GM18498 (cell line): Measurements from ENCODE around the gene LETM1.

Source experiments
- ATAC-seq: cut with Tn5 transposase; IDR thresholded peaks from one replicate; pipeline ENCODE4 v1.9.1; 2021; ENCODE audit warnings: mild to moderate bottlenecking, moderate library complexity; ENCODE audit not compliant: unreplicated experiment

The LETM1 gene

DNA sequence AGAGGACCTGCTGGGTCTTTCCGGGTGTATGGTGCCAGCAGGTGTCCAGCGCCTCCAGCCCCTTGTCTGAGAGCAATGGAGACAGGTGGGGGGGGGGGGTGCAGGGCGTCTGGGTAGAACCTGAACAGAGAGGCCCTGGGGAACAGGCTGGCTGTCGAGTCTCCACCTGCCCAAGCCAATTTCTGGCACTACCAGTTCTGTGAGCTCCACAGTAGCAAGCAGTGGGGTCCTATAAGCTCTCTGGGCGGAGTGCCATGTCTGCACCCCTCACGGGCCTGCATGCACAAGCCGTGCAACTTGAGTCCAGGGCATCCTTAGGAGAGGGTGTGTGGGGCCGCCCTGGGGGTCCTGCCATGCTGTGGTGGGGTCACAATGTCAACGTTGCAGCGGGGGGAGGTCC is 72.9 kb downstream of the LETM1 start:
- ATAC-seq, result no peak

DNA sequence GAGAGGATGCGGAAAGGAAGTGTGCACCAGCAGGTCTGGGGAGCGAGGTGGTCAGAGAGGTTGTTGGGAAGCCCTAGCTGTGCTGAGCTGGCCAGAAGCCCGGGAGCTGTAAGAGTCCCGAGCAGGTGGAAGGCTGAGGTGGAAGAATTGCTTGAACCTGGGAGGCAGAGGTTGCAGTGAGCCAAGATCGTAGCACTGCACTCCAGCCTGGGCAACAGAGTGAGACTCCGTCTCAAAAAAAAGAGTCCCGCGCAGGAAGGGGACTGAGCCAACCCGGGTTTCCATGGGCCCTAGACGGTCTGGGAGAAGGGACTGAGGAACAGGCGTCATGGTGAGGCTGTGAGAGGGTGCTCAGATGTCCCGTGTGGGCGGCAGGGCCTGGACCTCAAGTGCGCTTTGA is 75.5 kb downstream of the LETM1 start:
- ATAC-seq, result no peak

DNA sequence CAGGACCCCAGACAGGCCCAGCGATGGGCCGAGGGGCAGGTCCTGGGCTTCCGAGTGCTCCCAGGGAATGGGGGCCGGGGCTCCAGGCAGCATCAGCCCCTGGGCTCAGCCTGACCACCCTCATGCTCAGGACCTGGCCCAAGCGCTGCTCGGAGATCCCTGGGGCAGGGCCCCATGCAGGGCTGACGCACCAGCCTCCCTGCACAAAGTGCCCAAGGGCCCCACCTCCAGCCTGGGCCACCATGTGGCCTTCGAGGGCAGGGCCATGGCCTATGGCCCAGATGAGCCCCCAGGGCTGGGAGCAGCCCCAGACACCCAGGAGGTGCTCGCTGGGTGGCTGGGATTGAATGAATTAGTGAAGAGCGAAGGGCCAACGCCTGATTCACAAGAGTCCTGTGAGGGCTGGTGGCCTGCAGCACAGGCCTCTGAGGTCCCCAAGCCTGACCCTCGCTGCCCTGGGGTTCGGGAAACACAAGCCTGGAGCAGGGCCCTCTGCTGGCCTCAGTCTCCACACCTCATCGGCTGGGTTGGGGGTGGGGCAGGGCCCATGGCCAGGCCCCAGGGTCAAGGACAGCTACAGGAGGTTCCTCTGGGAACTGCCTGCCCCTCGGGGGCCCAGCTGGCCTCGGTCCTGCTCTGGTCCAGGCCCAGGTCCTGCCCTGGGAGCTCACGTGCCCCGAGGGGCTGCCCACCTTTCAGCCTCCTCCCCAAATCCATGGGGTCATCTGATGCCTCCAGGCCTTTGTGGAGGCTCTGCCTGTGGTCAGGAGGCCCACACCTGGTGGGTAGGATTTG is 76.2 kb downstream of the LETM1 start:
- ATAC-seq, result no peak

DNA sequence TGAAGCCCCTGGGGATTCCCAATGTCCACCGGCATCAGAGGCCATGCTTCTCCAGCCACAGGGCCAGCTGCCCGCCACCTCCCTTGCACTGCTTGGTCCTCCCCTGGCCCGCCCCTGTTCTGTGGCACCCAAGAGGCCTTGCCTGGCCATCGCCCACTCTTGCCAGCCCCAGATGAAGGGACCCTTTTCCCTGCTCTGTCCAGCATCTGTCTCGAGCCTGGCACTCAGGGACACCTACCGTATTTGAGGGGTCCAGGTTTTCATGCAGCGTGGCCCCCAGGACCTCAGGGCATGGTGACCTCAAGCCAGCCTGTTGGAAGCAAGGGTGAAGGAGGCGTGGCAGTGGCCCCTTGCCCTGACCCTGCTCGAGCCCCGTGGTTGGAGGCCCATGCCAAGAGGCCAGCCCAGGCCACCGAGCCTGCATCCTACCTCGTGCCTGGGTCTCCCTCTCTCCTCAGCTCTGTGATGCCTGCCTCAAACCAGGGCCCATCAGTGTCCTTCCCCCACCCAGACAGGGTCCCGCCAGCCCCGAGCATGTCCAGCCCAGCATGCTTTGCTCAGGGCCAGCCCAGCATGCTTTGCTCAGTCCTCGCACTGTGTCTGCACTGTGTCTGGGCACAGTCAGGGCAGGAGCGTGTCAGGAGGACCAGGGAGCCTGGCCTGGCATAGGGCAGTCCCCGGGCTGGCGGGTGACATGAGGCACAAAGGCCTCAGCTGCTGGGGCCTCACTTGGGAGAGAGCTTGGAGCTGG is 77.1 kb downstream of the LETM1 start:
- no peak for ATAC-seq

DNA sequence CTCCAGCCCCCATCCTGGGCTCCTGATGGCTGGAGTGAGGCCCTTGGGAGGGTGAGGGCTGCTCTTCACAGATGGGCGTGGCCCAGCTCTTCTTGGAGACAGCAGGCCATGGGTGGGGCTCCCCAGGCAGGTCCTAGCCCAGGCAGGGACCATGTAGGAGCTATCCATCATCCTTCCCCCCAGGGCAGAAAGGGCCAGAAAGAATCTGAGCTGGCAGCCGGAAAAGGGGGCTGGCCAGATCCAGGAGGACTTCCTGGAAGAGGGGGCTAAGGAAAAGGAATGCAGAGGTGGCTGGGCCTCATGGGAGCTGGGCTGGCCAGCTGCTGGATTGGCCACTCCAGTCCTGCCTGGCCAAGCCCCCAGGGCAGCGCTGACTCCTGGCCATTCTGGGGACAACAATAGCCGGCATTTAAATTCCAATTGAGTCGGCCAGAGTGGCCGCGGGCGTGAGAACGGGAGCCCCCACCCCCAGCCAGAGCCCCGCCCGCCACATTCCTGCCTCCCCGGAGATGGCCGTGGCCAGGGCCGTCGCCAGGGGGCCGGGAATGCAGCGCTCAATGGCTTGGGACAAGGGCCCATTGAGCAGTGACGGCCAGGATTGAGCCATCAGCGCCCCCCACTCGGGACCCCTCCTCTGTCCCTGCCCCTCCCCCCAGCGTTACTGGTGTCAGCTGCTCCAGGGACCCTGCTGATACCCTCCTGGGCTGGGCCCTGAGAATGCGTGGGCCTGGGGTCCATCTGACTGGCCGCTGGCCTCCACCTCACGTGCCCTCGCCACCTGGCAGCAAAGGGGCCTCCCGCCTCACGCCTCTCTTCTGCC is 77.9 kb downstream of the LETM1 start:
- no peak for ATAC-seq

DNA sequence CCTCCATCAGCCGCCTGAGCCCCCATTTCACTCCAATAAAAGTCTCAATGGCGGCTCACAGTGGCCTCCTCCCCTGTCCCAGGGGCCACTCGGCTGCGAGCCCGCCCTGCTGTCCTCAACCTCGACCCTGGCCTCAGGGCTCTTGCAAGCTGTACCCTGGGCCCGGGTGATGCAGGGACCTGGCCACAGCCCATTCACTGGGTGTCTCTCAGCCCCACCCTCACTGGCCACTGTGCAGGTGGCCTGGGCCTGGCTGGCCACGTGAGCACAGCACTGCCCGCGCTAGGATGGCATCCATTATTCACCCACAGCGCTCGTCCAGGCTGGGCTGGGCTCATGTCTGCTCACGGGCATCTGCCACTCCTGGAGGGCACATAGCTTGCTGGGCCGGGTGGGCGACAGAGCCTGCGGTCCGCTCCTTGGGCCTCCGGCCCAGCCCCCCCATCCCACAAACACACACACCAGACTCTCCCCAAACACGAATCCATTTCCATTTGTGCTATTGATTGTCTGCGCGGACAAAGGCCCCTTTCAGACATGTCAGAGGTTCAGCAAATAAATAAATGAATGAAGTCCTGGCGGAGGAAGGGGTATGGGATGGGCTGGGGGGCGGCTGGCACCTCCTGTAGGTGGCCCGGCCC is 79.3 kb downstream of the LETM1 start:
- no peak for ATAC-seq

DNA sequence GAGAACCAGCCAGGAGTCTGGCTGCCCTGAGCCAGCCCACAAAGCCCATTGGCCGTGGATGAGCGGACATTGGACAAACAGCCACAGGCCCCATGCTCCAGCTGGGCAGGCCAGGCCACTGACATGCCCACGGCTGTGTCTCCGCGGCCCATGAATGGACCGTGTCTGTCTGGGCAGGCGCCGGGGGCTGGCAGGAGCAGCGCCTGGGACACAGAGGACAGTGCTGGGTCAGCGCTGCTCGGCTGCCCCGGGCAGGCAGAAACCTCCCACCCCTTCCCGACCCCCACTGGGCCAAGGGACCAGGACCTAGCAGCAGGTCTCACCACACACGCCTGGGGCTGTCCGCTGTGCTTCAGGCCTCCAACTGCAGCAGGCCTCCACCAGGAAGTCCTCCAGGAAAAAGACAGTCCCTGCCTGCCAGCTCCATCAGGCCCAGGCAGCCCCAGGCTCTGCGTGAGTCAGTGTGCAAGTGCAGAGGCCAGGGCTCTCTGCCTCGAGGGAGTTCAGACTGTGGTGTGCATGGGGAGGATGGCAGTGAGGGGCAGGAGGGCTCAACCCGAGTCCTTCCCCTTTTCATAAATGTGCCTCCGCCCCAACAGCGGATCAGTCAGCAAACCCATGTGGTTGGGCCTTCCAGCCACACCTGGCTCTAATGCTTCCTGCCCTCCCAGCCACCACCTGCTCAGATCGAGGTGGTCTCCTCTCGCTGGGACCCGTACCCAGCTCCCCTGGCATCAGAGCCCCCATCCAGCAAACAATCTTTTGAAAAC is 80.0 kb downstream of the LETM1 start:
- ATAC-seq, result no peak

DNA sequence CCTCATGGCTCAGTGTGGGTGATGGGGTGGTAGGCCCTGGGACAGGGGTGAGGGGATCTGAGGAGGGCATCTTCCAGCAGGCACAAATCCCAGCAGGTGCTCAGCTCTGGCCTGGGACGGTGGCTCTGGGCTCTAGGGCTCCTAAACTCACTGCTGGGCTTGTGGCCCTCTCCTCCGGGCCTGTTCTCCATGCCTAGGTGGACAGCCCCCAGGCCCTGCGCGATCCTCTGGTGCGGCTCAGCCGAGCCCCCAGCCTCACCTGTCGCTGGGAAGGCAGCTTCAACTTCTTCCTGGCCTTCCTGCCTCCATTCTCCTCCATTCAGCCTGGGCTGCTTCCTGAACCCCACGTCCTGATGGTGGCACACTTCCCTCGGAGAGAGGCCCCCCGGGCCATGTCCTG is 82.2 kb downstream of the LETM1 start:
- ATAC-seq, result no peak

DNA sequence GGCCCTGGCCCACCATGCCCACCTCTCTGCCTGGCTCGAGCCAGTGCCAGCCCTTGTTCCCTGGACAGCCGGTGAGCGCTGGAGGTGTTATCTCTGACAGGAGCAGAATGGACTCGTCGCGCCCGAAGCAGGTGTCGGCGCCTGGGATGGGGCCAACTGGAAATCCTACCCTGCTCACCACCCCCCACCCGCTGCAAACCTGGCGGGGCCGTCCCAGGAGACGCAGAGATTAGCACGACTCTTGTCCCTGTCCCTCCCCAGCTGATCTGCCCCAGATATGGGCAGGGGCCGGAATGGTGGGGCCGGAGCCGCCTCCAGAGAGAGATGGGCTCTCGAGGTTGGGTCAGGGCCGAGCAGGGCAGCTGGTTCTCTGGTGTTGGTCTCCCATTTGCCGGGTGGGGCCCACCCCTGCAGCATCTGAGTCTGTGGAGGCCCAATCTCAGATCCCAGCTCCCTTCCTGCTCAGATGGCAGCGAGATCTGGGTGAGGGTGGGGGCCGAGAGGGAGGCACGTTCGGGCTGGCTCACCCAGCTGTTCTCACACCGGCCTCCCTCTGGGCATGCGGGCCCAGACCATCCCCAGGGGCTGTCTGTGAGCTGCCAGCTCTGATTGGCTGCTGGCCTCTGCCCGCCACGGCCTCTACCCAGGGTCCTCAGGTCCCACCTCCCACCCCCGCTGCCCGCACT is 83.0 kb downstream of the LETM1 start:
- no peak for ATAC-seq

DNA sequence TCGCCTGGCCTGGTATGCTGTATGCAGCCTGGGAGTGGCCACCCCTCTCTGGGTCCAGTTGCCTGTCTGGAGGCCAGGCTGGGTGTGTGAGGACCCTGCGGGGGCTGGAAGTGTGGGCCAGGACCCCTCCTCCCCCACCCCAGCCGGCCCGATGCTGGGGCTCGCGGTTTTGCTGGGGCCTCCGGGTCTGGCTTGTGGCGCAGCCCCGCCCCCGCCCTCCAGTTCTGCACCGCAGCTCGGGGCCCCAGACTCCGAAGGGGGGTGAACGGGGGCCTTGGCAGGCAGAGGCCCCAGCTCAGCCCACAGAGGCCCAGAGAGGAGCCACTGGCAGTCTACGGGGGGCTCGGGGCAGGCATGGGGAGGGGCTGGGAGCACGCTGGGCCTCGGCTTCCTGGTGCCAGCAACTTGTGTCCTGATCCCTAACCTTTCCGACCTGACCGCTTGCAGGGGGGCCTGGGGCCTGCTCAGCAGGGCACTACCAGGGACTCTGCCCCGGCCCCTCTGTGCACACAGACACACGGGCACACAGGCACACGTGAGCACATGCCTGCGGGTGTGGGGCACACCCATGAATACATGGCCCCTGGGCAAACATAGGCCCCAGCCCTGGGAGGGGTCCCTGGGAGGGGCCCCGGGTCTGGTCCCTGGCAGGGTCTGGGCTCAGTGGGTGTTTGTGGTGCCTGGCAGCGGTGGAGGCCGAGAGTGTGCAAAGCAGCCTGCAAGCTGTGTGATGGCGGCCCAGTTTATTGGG is 84.2 kb downstream of the LETM1 start:
- no peak for ATAC-seq

DNA sequence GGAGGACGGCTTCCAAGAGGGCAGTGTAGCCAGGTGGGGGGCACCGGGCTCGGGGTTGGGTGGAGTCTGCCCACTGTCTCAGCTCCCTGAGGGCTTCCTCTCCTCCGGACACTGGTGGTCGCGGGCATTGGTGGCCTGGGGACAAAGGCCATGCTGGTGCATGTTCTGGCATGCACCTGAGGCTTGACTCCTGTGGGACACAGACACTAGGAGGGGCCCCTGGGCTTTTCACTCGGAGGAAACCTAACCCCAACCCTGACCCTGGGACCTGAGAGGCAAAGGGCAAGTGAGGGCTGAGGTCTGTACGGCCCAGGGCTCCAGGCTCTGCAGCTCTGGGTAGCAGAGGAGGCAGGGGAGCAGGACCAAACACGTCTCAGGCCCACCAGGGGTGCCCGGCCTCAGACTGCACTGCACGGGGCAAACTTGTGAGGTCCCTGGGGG is 85.1 kb downstream of the LETM1 start:
- ATAC-seq, result no peak

DNA sequence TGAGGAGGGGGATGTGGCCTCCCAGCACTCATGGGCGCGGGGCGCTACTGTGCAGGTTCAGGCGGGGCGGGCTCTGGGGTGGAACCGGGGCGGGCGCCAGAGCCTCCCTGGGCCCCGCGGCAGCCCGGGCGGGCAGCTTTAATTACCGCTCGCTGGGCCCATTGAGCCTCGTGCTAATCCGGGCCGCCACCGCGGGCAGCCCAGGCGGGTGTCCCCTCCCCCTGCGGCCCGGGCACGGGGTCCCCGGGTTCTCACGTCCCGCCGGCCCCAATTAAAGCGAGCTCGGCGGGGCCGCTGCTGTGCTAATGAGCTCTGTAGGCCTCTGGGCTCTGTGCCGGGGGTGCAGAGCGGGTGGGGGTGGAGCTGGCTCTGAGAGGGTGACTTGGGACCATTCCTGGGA is 85.7 kb downstream of the LETM1 start:
- no peak for ATAC-seq

DNA sequence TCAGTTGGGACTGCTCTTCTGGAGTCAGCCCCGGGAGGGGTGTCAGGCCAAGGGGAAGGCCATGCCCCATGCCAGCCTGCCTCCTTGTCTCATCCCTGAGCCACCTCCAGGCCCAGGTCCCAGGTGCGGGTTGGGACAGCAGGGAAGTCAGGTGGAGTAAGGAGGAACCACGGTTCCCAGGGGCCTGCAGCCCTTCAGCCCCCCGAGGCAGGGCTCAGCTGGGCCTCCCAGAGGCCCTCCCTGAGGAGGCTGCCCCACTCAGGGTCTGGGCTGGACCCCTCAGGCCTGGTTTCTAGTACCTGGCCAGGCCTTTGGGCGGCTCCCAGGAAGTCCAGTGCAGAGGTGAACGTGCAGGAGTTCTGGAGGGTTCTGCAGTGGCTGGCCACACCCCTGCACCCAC is 86.3 kb downstream of the LETM1 start:
- ATAC-seq, result no peak

DNA sequence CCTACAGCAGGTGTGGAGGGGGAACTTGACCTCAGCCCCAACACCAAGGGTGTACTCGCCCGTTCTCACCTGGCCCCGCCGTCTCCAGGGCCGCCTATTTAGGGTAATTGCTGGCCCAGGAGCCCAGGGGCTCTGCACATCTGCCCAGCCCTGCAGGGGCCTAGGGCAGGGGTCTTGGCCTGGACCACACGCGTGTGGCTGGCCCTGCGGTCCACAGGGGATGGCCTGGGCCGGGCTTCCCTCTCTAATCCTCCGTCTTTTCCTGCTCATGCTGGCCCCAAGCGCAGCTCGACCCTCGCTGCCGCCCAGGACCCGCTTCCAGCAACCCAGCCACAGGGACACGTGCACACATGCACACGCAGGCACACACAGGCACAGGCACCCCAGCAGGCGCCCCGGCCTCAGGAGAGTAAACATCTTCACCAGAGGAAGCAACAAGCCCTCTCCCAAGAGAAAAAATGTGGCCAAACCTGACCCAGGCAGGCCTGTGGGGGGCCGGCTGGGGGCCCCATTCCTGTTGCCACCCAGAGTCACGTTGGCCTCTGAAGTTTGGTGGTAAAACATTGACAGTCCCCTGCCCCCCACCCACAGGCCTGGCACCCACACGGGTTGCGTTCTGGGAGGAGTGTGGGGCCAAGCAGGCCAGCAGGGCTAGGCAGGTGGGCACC is 87.5 kb downstream of the LETM1 start:
- ATAC-seq, result no peak

DNA sequence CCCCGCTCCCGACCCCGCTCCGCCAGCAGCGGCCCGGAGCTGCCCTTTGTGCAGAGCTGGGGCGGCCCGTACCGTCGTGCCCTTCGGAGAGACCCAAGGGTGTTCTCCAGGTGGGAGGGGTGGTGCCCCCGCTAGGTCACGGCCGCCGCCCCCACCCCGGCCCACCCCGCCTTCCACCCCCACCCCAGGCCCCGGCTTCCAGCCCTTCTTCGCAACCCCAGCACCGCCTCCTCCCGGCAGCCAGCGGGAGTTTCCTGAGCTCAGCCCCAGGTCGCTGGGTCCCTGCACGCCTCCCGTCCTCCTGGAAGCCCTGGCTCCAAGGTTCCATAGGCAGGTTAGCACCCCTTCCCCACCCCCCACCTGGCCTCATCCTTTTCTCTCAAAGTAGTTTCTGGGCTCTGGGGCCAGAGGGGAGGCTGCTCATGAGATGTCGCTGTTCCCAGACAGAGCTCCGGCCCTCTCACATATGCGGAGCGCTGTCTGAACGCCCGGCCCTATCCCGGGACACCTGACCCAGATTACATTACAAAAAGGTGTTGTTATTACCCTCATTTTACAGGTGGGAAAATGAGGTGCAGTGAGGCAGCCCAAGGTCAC is 88.1 kb downstream of the LETM1 start:
- no peak for ATAC-seq

DNA sequence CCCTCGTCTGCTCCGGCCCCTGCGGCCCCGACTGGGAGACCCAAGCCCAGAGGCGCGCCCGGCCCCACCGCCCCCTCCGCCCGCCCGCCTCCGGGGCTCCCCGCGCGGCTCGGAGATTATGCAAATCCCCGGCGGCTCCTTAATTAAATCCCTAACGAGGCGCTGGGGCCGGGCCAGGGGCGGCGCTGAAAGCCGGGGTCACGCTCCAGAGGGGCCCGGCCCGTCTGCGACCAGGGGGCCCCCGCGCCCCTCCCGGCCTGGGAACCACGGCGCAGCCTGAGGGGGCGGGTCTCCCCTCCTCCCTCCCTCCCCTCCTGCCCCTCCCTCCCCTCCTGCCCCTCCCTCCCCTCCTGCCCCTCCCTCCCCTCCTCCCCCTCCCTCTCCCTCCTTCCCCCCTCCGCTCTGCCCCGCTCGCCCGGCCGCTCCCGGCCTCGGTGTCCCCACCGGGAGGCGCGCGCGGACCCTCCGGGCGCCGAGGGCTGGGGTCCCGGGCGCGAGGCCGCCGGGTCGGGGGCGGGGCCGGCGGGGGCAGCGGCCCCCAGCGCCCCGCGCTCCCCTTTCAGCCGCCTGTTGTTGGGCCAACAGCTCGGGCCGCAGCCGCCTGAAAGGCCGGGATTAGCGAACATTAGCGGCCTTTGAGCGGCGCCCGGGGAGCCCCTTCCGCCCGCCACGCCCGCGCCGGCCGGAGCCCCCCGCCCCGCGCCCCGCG is 88.7 kb downstream of the LETM1 start:
- ATAC-seq, result no peak
